HG03460 (cell line): ENCODE data around the gene BAHD1.

Experiments used
- ATAC-seq: cut with Tn5 transposase; IDR thresholded peaks from one replicate; pipeline ENCODE4 v1.9.1; 2021; ENCODE audit not compliant: unreplicated experiment

BAHD1 gene

DNA sequence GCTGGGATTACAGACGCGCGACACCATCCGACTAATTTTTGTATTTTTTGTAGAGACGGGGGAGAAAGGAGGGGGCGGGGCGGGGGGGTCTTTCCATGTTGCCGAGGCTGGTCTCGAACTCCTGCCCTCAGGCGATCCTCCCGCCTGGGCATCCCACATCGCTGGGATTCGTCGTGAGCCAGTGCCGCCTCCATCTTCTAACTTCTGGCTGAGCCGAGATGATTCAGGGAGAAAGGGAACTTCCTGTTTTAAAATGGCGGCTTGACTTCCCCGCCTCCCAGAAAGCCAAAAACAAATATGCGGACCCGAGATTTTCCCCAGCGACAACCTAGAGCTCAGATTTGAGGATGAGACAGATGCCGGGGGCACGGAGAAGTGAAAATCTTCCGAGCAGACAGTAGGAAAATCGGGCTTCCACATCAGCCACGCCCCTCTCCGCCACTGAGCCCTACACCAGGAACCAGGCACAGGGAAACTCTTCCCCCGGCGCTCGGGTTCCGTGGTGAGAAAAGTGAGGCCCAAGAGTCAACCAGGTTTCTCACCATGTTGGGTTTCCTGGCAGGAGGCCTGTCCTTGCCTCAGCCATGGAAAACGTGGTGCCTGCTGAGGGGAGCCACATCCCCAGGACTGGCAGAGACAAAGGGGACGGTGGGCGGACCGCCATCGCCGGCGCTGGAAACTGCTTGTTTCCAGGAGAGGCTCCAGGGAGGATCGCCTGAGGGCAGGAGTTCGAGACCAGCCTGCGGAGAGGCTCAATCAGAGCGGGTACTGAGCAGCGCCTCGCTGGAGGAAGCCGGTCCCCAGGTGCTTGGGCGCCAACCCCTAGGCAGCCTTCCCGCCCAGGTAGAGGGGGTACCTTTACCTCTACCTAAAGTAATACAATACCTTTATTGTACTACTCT lies 48.8 kb downstream of the BAHD1 start:
- no peak for ATAC-seq

DNA sequence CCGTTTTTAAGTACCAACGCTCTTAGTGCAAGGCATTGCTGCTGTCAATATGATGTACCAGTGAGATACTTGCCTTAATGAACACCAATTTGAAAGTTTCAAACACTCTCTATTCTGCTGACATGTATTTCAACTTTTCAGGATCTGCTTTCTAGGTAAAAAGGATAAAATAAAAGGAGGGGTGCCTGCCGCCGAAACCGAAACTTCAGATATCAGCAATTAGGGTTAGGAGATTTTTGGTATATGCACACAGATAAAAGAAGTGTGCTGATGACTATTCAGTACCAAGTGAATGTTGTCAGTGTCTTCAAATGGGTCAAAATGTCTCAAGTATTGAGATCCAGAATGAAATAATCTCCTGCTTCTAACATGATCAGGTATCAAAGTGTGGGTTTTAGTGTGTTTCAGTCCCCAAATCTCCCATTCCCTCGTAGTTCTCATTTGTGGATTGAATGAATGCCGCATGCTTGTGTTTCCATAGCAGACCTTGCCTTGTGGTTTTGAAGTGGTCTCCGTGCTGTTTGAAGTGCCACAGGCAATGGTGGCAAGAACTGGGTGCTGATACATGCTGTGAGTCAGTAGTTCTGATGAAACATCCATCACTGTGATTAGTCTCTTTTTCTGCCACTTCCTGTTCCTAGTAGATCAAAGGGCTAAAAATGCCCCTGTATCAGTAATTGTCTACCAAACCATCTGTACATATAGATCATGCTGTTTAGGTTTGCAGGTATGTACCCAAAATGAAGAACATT lies 52.5 kb downstream of the BAHD1 start:
- no peak for ATAC-seq

DNA sequence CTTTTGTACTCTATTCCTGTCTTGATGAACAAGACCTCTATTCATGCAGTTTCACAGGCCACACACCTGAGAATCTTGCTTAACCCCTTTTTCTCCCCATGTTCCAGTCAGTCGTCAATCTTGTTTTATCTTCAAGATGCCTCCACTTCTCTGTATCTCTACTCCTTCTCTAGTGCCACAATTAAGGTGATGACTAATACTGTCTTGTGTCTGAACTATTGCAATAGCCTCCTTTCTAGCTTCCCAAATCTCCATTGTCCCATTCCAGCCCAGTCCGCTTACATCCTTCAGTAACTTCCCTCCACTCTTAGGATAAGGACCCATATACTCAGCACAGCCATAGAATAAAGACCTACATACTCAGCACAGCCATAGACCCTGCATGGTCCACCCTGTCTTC lies 54.8 kb downstream of the BAHD1 start:
- no peak for ATAC-seq

DNA sequence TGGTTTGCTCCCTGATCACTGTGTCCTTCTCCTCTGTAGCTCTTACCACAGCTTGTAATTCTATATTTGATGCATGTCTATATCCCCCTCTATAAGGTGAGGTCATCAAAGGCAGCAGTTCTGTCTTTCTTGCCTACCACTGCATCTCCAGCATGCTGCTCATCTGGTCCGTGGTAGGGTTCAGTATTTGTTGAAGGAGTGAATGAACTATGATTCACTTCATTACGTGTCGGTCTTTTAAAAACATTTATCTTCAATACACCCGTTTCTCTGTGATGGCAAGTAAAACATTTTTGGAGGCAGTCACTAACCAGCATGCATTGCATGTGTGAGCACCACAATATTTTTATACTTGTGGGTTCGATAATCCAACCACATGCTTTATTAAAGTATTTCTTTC lies 57.7 kb downstream of the BAHD1 start:
- no peak for ATAC-seq

DNA sequence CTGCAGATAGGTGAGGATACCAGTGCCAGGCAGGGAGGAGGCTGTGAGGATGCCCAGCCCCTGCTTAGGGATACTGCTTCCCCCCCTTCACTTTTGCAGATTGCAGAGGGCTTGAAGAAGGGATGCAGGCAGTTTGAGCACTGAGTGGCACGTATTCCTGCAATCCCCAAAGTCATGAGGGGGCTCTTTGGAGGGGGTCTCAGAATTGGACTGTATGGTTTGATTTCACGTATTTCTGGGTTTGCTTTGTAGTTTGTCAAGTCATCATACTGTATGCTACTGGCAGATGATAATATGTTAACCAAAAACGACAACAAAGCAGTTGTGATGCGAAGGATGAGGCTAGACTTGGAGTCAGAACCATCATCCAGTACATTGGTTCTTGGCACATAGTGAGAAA lies 58.1 kb downstream of the BAHD1 start:
- no peak for ATAC-seq

DNA sequence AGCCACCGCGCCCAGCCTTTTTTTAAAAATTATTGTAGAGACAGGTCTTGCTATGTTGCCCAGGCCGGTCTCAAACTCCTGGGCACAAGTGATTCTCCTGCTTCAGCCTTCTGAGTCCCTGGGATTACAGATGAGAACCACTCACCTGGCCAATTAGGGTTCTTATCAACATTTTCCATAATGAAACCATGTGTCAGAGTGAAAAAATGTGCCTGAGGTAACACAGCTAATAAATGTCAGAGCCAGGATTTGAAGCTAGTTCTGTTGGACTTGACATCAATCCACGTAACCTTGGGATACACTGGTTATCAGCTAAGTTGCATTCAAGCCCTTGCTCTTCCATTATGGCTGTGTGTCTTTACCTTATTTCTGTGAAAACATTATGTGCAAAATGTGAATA lies 59.2 kb downstream of the BAHD1 start:
- ATAC-seq, result no peak

DNA sequence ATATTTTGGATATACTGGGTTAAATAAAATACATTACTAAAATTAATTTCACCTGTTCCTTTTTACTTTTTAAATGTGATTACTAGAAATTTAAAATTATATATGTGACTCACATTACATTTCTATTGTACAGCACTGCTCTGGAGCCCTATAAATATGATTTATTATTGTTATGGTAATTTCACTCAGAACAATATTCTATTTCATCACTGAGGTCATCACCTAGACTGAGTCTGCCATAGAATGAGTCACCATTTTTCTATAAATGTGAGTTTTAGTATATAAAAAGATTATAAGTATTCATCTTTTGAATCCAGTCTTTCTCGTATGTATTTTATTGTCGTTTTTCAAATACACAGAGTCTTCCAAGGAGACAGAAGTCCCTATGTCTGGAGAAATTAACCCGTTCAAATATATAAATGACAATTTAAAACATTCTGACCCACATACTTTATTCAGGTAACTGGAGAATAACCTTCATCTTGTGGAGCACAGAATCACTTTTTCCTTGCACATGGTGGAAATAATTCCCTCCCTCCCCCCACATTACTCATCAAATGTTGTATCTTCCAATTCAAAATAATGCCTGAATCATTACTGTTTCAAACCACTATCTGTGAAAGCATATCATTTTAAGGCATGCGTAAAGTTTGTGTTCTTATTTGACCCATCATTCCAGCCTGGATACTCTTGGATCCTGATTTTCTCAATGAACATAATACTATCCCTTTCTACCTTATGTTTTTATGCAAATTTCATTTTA lies 60.0 kb downstream of the BAHD1 start:
- ATAC-seq, result no peak

DNA sequence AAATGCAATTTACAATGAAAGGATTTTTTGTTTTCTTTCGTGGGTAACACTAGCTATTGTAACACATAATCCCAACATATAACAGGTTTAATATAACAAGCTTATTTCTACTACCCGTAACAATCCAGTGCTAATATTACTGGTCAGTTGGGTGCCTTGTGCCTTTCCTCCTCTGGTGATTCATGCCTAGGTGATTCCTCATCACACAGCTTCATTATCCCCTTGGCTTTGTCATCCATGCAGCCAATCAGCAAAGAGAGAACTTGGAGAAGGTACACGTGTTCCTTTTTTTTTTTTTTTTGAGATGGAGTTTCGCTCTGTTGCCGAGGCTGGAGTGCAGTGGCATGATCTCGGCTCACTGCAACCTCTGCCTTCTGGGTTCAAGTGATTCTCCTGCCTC lies 60.7 kb downstream of the BAHD1 start:
- no peak for ATAC-seq

DNA sequence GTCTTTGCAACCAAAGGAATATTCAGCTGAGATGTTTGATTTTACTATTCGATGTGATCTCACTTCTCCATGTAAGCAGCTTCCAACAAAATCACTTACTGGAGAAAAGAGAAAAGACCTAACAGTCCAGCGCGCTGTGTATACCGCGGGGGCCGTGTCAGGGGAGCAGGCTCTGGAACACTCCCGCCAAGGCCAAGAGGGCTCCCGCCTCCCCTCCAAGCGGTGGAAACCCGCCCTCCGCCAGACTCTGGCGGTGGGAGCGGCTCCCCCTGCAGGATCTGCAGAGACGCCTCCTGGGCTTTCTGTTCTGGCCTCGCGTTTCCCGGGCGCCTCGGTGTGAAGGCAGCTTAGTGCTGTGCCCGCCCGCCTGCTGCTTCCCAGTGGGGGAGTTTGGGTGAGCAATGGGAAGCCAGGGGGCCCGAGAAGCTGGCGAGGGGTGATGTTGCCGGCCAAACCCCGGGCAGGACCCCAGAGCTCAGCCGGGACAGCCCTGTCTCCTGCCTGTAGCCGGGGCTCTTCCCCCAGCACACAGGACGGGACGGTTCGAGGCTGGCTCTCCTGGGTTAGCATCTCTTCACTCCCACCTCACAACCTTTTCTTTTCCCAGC lies 66.3 kb downstream of the BAHD1 start:
- ATAC-seq, result peak; percentile 65

DNA sequence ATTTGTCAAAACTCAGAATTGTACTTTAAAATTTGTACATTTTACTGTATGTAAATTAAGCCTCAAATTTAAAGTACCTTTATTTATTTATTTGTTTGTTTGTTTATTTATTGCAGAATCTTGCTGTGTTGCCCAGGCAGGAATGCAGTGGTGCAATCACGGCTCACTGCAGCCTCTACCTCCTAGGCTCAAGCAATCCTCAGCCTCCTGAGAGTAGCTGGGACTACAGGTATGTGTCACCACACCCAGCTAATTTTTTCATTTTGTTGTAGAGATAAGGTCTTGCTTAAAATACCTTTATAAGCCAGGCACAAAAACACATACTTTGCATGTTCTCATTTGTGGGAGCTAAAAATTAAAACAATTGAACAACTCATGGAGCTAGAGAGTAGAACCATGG lies 67.5 kb downstream of the BAHD1 start:
- ATAC-seq, result no peak

DNA sequence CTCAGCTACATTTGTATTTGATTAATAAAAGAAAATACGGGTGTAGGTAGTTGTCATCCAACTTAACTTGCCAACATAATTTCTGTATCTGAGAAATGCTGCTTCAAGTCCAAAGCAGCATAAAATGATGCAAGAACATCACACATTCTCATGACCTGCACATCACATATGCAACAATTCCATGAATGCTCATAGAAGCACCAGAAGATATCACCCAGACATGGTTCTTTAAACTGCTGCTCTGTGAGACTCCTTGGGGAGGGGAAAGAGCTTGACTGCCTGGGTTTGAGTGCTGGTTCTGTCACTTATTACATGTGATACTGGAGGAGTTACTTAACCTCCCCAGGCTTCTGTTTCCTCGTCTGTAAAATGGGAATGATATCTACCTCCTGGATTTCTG lies 69.4 kb downstream of the BAHD1 start:
- no peak for ATAC-seq

DNA sequence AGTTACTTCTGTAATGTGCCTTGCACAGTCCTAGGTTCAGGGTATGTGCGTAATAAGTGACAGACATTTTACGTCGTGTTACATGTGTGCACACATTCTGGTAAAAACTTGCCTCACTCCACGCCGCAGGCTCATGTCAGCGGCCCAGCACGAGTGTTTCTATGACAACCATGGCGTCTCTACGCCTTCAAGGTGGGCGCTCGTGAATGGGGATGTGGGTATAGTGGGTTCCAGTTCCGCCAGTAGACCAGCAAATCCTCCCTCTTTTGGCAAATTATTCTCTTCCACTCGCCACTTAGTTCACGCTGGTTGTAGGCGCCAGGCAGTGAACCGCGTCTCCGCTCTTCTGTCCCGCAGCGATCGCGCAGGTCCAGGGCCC lies 70.3 kb downstream of the BAHD1 start:
- no peak for ATAC-seq

DNA sequence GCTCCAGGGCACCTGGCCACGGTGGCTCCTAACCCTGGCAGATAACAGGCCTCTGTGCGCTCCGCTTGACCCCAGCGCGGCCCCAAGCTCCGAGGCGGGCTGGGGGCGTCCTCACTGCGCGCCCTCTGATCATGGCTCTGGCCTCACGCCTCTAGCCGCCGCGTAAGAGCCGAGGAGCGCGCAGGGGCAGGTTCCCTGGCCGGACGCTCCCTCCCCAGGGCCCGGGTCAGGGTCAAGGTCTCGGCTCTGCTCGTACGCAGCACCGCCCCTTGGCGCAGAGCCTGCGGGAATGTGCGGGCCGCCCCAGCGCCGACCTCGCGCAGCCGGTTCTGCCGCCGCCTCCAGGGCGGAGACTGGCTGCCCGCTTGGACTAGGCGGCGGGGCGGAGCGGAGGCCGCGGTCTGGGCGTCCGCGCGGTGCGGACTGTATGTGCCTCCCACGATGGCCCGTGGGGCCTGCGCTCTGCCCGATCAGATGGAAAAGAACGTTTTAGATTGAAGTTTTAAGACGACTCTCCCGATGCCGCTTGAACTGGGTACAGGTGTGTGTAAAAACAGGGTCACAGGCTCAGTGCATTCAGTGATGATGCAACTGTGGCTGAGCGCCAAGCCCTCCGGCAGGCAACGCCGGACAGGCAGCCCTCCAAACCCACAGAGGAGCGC lies 70.8 kb downstream of the BAHD1 start:
- ATAC-seq, result no peak

DNA sequence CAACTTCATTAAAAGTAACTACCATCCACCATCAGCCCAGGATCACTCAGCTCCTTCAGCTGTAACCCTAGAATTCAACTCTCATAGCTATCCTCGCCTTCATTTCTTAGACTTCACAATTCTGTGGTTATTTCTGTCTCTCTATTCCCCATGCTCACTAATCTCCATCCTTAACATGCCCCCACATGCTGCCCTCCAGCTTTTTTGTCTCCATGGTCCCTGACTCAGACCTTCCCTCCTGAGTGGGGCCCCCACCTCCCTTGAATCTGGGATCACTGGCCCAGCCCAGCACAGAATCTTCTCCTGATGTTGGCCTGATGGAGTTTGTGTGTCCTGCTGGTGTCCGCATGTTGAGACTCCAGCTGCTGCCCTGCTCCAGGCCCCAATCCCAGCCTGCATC lies 71.7 kb downstream of the BAHD1 start:
- no peak for ATAC-seq

DNA sequence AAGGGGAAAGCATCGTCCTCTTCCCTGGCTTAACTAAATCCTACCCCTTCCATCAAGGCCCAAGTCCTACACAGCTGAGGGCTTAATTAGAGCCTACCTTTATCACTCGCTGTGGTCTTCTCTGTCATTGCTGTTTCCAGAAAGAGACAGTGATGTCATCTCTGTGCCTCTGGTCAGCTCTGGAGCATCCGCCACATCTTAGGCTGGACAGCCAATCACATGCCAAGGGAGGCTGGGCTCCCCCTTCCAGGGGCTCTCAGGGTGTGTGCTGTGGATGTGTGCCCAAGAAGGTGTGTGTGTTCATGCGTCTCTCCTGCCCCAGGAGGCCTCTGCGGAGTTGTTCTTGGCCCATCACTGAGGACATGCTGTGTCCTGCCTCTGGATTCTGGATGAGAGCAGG lies 72.9 kb downstream of the BAHD1 start:
- ATAC-seq, result no peak

DNA sequence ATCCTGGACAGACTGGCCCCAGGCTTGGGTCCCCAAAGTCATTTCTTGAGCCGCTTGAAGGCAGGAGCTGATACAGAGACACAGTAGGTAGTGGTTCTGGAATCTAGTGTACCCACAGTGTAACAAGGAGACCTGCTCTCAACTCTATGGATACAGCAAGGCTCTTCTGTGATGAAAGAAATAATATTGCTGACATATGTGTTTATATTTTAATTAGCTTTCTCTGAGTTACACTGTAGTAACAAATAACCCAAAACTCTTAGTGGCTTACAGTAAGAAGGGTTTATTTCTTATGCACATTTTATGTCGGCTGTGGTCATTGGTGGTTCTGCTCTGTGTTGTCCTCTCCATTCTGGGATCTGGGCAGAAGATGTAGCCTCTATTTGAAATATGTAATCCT lies 75.6 kb downstream of the BAHD1 start:
- no peak for ATAC-seq
